Vagina (tissue), 2 donors: ENCODE measurements around the gene AFF3.

Experiments
- POLR2A ChIP-seq, 2 donors: fragments of 450-650 bp; IDR thresholded peaks; one replicate each; pipeline ENCODE4 v1.6.1; 2017; ENCODE audit warnings: antibody characterized with exemption in 2 of 2, mild to moderate bottlenecking in 2 of 2, moderate library complexity in 2 of 2
- TF ChIP-seq, protein P1 (sequence below), 3 experiments: fragments of 450-650 bp in 2 of 3; fragments of 200-600 bp in 1 of 3; sonication (generic) in 1 of 3; IDR thresholded peaks; one replicate each; pipeline ENCODE4 v1.5.1; 2017 to 2019; ENCODE audit warnings: antibody characterized with exemption in 3 of 3, mild to moderate bottlenecking in 2 of 3, moderate library complexity in 2 of 3

DNA sequence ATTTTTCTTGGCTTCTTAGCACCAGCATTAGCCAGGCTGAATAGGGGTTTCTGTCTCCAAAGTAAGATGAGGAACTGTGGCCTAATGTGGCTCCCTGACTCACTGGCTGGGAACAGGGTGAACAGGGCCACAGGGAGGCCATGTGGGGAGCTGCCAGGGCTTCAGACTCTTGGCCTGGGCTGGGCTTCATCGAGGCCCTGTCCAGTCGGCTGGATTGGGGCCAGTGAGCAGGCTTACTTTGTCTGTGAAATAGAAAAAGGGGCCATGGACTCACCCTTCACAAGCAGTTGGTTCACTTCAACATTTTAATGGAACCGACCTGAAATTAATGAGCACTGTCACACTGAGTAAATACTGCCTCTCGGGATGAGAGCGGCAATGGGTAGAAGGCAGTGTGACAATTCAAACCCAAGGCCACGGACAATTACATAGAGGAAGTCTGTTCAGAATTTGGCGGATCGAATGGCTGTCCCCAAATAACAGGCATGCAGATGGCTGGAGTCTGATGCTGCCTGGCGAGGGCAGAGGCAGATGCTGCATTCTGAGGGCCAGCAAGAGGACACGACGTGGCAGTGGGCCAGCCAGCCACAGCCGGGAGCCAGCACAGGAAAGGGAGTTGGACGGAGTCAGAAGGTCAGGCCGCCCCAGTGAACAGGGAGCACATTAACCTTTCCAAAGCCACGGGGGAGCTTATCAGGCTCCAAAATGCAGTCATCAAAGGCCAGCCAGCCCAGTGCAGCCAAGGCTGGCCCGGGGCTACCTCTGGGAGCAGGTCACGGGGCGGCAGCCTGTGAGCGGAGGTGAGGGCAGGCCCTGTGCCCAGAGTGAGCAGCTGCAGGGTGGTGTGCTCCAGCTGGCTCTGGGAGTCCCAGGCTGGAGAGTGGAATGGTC, 506.0 kb downstream of the AFF3 start:
- no peak for TF ChIP-seq POLR2A (IDR thresholded peaks at IDR 0.05)
- TF ChIP-seq, protein P1, sequence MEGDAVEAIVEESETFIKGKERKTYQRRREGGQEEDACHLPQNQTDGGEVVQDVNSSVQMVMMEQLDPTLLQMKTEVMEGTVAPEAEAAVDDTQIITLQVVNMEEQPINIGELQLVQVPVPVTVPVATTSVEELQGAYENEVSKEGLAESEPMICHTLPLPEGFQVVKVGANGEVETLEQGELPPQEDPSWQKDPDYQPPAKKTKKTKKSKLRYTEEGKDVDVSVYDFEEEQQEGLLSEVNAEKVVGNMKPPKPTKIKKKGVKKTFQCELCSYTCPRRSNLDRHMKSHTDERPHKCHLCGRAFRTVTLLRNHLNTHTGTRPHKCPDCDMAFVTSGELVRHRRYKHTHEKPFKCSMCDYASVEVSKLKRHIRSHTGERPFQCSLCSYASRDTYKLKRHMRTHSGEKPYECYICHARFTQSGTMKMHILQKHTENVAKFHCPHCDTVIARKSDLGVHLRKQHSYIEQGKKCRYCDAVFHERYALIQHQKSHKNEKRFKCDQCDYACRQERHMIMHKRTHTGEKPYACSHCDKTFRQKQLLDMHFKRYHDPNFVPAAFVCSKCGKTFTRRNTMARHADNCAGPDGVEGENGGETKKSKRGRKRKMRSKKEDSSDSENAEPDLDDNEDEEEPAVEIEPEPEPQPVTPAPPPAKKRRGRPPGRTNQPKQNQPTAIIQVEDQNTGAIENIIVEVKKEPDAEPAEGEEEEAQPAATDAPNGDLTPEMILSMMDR (IDR thresholded peaks at IDR 0.05), result no peak
